AML-193 (cell line): Measurements from ENCODE around the gene INVS.
"Not testable (repeated sequence)": the region's sequence is repeated elsewhere in the genome, so short reads cannot be mapped to it uniquely, and the experiment has no call there.

Experiments used
- DNase-seq, 2 experiments: peaks; one replicate each; lab custom pipeline; 2025; lab: John Stamatoyannopoulos, UW

Gene INVS

GRCh38 chr9:100322954-100323536, 224.0 kb downstream of the INVS start:
- DNase-seq, result peak; percentile 27 to 46

GRCh38 chr9:100324594-100325200, 225.7 kb downstream of the INVS start:
- DNase-seq, result peak; percentile 54 to 69

DNA sequence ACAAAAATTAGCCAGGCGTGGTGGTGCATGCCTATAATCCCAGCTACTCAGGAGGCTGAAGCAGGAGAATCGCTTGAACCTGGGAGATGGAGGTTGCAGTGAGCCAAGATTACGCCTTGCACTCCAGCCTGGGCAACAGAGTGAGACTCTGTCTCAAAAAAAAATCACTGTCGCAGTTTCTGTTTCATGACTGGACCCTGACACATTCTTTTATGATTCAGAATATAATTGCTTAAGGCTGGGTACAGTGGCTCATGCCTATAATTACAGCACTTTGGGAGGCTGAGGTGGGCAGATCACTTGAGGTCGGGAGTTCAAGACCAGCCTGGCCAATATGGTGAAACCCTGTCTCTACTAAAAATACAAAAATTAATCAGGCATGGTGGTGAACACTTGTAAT, 239.7 kb downstream of the INVS start:
- not testable (repeated sequence) for DNase-seq

- no peak for DNase-seq
These were observed 241.2 kb downstream of the INVS start for GRCh38 chr9:100340224-100340623.

GRCh38 chr9:100341889-100342288, 242.8 kb downstream of the INVS start:
- DNase-seq, result no peak

DNA sequence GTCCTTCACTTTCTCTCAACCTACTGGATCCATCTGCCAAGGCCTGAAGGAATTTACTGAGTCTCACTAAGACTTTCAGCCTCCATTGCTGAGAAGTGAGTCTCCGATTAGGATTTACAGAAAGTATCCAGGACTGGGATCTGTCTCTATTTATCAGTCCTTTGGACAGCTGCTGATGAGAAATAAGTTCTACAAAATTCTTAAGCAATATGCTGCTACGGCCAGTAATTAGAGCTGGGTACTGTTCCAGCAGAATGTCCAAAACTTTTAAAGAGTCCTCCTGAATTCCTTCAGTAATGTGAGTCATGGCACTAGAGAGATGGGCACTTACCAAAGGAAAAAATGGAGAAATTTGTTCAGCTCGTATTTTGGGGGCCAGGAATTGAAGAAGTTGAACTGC, 247.8 kb downstream of the INVS start:
- no peak for DNase-seq

GRCh38 chr9:100350188-100350587, 251.1 kb downstream of the INVS start:
- peak; percentile 12 to 17 for DNase-seq
